HG02759 (cell line): ENCODE measurements around the gene ARAF.

Source experiments
- ATAC-seq: cut with Tn5 transposase; IDR thresholded peaks from one replicate; pipeline ENCODE4 v1.9.1; 2021; ENCODE audit warnings: mild to moderate bottlenecking, moderate library complexity; ENCODE audit not compliant: unreplicated experiment

ARAF gene

DNA sequence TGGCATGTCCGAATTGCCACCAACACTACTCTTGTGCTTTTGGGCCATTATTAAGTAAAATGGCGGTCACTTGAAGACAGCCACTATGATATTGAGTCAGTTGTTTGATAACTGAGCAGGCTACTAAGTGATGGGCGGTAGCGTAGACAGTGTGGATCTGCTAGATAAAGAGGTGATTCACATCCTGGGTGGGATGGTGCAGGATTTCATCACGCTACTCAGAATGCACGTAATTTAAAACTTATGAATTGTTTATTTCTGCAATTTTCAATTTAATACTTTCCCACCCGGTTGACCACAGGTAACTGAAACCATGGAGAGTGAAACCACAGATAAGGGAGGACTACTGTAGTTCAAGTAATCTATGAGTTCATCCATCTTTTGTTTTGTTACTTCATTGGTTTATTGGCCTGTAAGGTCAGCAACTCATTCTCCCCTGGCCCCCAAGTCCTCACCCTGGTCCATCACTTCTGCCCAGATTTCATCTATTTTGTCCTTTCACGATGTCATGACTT, 2.9 kb downstream of the ARAF start:
- no peak for ATAC-seq

DNA sequence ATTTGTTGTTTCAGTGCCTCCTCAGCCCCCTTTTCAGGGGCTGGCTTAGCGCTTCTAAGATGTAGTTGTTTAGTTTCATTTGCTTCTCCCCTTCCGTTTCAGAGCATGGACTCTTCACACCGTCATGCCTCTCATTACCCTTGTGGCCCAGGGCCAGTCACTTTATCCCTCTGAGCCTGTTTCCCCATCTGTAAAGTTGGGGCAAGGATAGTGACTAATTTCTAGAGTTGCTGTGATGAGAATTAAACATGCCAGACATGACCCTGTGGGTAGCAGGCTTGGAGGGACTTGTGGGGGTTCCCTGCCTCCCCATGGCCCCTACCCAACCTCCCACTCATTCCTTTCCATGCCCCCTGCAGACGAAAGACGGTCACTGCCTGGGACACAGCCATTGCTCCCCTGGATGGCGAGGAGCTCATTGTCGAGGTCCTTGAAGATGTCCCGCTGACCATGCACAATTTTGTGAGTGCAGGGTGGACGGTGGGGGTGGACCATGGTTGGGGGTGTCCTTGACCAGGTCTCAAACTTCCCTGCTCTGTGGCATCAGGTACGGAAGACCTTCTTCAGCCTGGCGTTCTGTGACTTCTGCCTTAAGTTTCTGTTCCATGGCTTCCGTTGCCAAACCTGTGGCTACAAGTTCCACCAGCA, 3.6 kb downstream of the ARAF start:
- no peak for ATAC-seq

DNA sequence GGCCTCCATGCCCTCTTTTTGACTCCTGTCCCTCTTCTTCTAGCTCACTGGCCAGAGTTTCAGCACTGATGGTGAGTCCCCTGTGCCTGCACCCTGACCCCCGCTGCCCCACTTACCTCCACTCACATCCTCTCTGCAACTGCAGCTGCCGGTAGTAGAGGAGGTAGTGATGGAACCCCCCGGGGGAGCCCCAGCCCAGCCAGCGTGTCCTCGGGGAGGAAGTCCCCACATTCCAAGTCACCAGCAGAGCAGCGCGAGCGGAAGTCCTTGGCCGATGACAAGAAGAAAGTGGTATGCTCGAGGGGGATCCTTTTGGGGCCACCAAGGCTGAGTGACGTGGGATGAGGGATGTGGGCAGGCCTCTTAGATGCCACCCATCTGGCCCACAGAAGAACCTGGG, 5.8 kb downstream of the ARAF start:
- ATAC-seq = no peak

DNA sequence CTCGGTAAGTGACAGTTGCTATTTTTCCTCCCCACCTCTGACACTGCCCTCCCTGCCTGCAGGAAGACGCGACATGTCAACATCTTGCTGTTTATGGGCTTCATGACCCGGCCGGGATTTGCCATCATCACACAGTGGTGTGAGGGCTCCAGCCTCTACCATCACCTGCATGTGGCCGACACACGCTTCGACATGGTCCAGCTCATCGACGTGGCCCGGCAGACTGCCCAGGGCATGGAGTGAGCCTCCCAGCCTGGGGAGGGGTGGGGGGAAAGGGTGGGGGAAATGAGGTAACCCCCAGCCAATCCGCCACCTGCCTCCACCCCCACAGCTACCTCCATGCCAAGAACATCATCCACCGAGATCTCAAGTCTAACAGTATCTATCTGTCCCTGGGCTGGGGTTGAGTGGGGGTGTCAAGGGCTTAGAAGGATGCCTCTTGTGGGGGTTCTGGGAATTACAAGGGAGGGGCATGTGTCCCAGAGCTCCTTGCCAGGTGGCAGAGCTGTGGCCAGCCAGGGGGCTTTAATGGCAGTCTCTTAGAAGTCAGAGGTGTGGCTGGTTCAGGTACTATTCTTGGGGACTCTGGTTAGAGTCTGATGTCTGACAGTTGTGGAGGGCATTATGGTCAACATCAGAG, 7.8 kb downstream of the ARAF start:
- ATAC-seq = no peak

DNA sequence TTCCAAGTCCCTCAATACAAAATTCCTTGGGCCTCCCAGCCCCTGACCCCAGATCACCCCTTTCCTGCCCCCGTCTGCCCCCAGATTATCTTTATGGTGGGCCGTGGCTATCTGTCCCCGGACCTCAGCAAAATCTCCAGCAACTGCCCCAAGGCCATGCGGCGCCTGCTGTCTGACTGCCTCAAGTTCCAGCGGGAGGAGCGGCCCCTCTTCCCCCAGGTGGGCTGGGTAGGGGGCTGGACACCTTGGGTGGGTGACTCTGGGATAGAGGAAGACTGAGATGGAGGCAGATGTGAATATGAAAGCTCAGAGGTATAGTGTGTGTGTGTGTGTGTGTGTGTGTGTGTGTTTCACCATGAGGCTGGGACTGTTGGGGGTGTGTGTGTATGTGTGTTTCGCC, 9.8 kb downstream of the ARAF start:
- ATAC-seq = no peak

DNA sequence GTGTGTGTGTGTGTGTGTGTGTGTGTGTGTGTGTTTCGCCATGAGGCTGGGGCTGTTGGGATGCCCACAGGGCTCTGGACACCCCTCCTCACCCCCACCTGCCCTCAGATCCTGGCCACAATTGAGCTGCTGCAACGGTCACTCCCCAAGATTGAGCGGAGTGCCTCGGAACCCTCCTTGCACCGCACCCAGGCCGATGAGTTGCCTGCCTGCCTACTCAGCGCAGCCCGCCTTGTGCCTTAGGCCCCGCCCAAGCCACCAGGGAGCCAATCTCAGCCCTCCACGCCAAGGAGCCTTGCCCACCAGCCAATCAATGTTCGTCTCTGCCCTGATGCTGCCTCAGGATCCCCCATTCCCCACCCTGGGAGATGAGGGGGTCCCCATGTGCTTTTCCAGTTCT, 10.2 kb downstream of the ARAF start:
- ATAC-seq = no peak

DNA sequence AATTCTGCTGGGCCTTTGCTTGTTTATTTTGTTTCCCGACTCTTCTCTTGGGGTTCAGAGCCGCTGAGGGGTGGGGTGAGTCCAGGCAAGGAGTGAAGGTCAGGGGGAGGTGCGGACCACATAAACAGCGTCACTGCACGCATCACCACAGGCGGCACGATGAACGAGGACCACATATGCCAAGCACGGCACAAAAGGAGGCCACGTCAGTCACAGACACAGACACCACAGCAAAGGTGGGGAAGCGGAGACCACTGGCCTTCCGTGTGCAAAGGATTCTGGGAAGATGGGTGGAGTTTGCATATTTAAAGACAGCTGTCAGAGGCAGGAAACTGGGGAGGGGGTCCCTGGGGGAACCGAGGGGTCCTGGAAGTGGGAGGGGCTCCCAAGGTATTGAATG, 10.9 kb downstream of the ARAF start:
- no peak for ATAC-seq

DNA sequence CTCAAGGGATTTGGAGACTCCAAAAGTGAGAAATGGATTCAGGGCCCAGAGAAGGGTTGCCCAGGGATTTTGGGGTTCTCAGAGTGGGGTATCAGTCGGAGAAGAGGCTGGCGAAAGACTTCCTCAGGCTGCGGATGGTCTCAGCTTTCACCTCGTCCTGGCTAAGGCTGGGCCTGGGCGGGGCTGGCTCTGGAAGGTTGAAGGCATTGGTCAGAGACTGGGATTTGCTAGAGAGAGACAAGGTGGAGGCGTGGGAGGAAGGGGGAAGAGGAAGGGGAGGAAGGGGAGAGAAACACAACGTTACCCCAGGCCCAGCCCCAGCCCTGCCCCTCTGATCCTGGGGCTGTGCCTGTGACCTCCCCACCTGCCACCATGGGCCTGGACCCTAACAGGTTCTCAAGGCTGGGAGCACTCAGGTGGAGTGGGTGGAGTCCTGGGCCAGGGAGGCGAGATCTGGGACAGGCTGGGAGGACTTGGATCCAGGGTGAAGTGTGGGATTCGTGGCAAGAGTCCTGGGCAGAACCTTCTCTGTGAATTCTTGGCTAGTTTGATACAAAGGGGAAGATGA, 11.9 kb downstream of the ARAF start:
- no peak for ATAC-seq

DNA sequence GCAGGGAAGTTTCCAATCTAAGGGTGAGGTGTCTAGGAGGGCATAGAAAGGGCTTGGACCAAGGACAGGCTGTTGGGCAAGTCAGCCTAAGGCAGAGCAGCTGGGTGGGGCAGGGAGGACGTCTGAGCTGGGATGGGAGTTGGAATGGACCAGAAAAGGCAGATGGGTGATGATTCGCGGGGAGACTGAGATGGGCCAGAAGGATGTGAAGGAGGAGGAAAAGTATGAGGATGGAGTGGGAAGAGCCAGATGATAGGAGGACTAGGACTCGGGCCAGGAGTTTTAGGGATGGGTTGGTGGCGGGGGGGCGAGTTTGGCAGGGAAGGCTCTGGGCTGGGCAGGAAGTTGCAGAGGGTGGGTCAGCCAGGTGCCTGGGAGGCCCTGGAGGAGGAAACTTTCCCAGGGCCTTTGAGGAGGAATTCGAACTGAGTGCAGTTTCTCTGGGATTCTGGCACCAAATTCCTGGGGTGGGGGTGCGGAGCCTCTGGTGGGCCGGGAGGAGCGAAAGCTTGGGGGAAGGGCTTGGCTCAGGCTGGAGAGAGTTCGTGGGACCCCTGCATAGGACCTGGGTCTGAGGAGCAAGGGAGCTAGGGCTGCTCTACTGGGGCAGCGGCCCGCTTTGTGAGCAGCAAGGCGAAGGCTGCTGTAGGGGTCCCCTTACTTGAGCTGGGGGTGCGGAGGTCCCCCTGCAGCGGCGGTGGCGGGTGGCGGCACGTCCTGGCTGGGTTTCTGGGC, 12.5 kb downstream of the ARAF start:
- no peak for ATAC-seq

DNA sequence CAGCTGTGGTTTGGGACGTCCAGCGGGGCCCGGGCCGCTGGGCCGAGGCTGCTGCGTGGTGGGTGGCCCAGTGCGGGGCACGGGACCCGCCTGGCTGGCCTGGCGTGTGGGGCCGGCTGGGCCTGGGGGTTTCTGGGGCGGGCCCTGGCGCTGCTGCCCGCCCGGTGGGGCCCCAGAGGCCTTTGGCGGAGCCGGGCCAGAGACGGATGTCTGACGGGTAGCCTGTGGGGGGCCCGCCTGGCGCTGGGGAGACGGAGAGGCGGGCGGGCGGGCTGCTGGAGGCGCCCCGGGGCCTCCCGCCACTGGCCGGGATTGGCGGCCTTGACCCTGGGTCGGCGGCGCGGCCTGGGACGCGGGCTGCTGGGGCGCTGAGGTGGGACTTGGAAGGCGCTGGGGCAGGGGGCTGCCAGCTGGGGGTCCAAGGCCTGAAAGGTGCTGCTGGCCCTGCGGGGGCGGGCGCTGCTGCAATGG, 13.1 kb downstream of the ARAF start:
- no peak for ATAC-seq

DNA sequence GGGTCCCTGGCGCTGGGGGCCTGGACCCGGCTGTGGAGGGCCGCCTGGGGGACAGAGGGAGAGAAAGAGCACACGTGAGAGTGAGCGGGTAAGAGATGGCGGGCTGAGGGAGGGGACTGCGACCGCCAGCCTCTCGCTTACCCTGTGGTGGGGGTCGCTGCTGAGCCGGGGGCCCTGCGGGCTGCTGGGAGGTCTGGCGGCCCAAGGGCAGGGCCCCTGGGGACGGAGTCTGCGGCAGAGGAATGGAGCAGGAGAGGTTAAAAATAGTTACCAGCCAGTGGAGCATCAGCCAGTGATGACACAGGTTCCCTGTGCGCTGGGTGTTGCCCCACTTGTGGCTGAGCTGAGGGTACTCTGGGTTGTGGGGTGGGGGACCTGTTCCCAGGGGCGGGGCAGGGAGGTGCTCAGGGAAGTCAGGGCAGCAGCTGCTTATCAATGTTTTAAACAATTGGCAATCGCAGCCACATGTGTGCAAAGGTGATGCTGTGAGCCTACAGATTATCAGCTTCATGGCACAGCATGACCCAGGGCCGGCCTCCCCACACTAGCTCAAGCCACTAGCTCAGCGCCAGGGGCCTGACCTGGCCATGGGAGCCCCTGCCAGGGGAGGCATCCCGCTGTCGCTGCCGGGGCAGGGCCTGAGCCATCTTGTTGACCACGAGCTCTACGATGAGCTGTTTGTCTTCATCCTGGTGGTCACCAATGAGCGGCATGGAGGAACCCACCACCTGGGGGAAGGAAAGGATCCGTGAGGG, 13.7 kb downstream of the ARAF start:
- ATAC-seq = no peak

DNA sequence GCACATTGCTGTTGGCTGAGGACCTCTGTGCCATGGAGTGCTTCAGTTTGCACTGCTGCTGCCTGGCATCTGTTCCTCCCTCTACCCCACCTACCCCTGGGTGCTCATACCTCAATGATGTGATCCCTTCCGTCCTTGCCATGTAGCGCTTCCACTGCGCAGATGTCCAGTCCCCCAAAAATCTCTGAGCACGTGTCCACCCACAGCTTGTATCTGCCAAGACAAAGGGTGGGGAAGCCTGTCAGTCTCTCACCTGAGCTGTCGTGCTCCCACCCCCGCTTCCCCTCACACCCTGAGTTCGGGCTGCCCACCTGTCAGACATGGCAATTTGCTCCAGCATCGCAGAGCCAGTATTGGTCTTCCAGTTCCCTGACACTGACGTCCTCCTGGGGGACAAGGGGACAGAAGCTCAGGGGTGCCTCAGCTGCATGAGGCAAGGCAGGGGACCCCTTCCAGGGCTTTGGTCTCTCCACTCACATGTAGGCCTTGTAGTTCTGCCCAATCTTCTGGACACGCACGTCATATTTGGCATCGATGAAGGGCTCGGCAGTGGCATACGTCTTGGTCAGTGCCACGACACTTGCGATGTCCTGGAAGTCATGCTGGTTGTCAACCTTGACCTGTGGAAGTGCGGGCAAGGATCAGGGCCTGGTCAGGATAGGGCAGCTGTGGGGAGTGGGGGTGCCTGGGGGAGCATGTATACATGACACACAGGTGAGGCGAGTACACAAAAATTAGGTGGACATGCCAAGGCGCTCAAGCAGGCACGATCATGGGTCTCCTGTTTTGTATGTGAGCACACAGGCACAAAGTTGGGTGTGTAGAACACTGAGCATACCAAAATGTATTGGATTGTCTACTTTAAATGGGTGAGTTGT, 15.3 kb downstream of the ARAF start:
- ATAC-seq = no peak

DNA sequence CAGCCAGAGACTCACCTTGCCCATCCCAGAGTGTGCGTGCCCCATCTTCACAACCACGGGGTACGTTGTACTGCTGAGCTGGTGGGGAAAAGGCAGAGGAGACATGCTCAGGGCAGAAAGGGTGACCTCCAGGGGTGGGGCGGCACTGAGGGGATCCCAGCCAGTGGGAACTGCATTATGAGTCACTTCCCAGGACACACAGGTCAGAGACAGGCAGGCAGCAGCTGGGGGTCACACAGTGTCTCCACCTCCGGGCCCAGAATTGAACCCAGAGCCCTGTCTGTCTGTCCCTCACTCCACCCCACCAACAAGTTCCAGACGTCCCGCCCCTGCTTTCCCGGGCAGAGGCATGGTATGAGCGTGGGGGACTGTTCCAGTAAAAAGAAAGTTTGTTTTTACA, 16.4 kb downstream of the ARAF start:
- no peak for ATAC-seq

DNA sequence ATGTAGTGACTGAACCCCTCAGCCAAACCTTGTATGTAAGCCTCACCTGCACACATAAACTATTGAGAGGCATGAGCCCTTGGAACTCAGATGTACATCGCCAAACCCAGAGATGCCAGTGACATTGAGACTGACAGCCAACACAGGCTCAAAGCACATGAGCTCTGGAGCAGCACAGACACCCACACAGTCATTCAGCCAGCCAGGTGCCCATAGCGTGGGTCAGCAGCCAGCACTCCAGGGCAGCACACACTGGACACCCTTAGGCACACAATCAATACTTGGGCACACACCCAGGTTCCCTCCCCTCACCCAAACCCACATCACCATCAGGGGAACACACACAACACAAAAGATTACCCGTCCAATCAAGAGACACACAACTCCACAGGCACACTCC, 16.9 kb downstream of the ARAF start:
- ATAC-seq = no peak

DNA sequence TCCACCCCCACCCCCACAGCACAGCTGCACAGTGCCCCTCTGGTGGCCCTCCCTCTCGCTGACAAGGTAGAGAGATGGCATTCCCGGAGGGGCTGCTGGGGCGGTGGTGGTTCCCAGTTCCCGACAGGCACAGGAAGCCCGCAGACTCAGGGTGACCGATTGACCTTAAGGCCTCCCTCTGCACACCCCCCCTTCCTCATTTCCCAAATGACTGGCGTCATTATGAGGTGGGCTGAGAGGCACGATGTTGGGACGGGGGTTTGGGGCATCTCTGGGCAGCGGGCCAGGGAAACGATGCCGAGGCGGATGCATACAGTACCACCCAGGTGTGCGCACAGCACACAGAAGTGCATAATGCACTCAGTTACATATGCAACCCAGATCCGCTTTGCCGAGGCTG, 17.7 kb downstream of the ARAF start:
- ATAC-seq = no peak

DNA sequence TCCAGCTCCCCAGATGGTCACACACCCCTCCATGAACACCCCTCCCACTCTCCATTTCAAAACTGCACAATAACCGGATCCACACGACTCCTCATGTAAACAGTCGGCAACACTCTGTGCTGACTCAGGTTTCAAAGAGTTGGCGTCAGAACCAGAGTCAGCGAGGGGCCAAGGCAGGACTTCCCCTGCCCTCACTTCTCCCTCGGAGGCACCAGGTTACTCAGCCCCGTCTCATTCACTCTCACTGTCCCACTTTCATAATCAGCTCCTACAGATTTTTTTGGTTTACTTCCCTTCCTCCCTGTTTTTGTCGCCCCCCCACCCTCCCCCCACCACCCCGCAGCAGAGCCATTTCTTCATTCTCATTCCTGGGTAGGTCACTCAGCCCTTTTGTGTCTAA, 18.5 kb downstream of the ARAF start:
- ATAC-seq = no peak

DNA sequence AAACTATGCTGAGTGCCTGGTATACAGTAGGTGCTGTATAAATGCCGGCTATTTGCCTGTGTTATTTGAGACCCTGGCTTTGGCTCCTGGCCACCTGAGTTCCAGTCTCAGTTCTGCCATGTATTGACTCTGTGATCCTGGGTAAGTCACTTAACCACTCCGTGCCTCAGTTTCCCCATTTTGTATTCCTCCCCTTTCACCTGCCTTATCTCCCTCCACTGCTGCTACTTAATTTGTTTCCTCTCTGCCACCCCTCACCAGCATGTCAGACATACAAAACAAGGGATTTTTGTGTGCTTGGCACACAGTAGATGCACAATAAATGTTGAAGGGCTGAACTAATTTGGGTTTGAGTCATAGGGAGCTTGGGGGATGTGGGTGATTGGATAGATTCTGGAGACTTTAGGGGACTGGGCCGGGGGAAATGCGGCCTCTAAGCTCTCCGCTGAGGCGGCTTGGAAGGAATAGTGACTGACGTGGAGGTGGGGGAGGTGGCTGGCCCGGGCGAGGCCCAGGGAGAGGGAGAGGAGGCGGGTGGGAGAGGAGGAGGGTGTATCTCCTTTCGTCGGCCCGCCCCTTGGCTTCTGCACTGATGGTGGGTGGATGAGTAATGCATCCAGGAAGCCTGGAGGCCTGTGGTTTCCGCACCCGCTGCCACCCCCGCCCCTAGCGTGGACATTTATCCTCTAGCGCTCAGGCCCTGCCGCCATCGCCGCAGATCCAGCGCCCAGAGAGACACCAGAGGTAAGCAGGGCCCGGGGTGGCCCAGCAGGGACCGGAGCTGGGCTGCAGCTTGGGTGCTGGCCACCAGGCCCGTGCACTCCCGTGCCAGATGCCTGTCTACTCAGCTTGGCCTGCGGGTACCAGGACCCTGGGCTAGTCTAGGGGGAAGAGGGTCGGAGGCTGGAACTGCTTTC, 21.0 kb downstream of the ARAF start, which contains the start of gene TIMP1:
TSS of gene TIMP1 (plus strand) at position 706 of the 917 bp plus-strand sequence. CDS start 980 bp downstream, outside the sequence.
- peak; percentile 90 for ATAC-seq

DNA sequence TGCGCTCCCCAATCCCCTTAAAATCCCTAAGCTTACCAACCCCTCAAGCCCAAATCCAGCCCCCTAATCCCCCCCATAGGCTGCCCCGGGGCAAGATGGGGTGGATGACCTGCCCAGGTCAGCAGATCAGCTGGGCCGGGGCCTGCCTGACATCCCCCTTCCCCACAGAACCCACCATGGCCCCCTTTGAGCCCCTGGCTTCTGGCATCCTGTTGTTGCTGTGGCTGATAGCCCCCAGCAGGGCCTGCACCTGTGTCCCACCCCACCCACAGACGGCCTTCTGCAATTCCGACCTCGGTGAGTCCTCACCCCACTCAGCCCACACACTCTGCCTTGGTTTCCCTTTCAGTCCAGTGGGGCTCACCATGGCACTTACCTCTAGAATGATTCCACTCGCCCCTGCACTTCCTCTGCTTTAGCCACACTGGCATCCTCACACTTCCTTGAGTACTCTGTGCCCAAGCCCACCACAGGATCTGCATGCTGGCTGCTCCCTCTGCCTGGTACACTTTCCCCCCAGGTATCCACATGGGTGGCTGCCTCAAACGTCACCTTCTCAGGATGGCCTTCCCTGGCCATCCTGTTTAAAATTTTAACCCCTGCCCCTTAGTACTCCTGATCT, 22.3 kb downstream of the ARAF start:
- no peak for ATAC-seq
